HG03378 (cell line): ENCODE results near the gene PTPRD.
"Not testable (repeated sequence)": the region's sequence is repeated elsewhere in the genome, so short reads cannot be mapped to it uniquely, and the experiment has no call there.

Experiments
- ATAC-seq: cut with Tn5 transposase; IDR thresholded peaks from one replicate; pipeline ENCODE4 v1.9.1; 2021; ENCODE audit warnings: mild to moderate bottlenecking, moderate library complexity; ENCODE audit not compliant: unreplicated experiment

Gene PTPRD

DNA sequence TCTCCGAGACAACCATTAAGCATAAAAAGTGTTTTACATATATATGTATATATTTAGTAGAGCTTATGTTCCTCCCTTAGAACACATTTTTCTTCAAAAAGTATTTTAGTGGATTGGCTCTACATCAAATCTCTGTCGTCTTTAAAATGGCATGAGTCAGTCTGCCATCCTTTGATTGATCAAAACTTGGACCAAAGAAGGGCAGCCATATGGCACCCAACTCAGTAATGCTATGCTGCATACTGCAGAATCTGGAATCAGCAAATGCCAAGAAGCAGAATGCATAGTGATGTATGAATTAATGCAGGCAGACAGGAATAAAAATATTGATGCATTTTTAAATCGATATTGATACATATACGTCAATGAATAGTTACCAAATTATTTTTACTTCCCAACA, 1074.4 kb downstream of the PTPRD start:
- no peak for ATAC-seq

DNA sequence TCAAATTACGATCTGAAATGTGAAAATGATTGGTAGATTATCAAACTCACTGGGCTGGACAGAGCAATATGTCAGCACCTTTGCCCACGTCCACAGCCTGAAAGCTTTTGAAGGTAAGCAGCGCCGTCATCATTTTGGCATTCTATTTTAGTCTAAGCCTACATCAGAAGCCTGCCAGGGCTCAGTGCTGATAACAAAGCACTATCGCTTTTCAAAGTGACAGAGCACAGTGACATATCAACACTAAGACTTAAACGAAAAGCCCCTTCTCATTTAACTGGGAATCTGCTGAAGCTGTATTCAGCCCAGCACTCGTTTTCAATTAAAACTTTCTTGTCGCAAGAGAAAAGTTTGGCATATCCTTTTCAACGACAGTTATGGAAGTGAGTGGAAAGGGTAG, 1076.3 kb downstream of the PTPRD start:
- no peak for ATAC-seq

DNA sequence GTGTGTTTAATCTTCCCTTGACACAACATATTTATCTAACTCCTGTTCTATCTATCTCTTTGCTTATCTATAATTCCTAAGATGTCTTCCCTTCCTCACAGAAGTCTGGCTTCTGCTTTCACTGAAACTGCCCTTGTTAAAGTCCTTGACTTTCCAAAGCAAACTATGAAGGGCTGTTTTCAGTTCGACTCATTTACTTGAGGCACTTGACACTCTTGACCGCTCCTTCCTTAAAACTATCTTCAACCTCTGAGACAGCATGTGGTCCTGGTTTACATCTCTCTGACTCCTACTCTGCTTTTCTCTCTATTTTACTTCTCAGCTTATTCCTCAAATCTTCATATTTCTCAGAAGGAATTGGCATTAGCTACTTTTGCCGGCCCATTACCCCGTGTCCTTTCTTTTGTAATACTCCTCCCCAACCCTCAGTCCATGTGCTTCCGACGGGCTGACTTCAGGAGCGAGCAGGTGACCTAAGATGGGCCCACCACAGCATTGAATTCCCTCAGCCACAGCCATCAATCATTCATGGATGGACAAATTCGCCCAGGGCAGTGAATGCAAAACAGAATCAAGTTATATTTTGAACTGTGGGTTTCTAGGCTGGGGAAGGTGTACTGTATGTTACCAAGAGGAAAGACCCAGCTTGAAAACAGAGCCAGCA, 1089.2 kb downstream of the PTPRD start:
- ATAC-seq = no peak

GRCh38 chr9:9522406-9522805, 1090.4 kb downstream of the PTPRD start:
- ATAC-seq = no peak

DNA sequence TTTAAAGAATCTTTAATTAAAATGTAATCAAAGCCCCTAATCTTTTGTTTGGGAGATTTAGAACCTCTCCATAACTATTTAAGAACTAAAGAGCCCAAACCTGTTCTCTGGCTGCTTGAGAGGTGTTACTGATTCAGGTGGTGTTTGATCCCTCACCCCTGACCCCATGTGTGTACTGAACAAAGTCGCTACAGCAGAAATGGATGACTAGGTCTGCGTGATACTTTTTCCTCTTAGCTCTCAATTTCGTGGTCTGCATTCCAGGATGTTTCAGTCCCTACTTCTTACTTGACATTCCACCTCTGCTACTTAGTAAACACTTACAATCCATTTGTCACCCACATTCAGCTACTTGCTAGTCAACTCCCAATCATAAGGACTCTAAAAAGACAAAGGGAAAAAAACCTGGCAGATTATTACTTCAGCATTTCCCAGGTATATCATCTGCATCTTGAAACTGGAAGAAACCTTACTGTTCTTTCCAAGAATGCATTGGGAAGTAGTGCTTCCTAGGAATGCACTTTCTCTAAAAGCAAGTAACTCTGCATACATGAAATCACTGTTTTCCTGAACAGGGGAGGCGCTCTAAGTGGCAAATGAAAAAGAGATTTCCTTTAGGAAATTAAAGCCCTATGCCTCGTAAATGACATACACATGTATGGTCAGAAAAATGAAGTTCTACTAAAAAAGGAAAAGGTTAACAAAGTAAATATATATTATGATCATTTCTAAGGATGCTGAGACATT, 1091.6 kb downstream of the PTPRD start:
- no peak for ATAC-seq

DNA sequence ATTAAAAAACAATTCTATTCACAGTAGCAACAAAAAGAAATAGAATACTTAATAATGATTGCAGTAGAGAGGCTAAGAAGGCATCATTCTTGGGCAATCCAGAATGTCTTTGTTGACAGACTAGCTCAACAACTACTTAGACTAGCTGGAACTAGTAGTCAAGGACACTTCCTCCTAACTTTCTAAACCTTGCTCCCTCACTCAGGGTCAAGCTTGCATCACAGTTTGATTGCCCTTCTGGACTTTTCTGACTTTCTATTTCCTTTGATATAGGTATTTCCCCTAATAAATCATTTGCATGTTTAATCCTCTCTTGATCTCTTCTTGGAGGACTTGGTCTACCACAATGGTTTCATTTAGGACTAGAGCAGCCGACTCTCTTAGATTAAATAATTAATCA, 1107.9 kb downstream of the PTPRD start:
- ATAC-seq = no peak

DNA sequence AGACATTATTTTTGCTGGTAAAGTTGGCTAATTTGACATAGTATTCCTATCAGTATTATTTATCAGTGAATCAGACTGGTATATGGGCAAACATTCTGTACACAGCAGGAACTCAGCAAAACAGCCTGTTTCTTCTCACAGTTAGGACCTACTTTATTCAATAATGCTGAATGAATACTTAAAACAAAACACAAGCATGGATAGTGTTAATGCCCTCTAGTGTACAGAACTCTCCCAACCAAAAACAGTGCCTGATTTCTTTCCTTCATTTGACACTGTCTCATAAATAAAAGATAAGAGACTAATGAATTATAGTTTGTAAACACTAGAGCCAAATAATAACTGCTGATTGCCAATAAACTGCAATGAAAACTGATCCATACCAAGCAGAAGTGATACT, 1113.3 kb downstream of the PTPRD start:
- ATAC-seq = no peak

DNA sequence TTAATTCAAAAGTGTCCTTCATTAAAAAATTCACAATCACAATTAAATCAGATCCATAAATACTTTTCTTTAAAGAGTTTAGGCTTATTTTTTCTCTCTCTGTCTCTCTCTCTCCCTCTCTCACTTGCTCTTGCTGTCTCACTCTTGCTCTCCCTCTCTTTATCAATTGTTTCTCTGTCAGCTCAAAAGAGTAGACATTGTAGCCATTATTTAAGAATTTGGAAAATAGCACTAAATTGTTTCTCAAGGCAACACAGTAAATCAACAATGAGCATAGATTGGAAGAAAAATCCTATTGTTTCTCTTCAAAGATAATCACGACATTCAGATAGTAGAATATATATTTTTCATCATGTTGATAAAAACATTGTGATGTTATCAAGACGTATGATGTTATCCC, 1114.0 kb downstream of the PTPRD start:
- ATAC-seq = no peak

GRCh38 chr9:9498128-9498527, 1114.7 kb downstream of the PTPRD start:
- no peak for ATAC-seq

GRCh38 chr9:9494336-9494735, 1118.5 kb downstream of the PTPRD start:
- ATAC-seq = no peak

DNA sequence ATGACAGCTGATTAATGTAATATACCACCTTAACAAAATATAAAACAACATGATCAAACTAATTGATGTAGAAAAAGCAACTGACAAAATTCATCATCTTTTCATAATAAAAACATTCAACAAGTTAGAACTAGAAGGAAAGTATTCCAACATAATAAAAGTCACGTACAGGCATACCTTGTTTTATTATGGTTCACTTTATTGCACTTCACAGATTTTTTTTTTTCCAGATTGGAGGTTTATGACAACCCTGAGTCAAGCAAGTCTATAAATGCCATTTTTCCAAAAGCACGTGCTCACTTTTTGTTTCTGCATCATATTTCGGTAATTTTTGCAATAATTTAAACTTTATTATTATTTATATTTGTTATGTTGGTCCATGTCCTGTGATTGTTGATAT, 1120.3 kb downstream of the PTPRD start:
- ATAC-seq = no peak

GRCh38 chr9:9489183-9489582, 1123.6 kb downstream of the PTPRD start:
- ATAC-seq = no peak

DNA sequence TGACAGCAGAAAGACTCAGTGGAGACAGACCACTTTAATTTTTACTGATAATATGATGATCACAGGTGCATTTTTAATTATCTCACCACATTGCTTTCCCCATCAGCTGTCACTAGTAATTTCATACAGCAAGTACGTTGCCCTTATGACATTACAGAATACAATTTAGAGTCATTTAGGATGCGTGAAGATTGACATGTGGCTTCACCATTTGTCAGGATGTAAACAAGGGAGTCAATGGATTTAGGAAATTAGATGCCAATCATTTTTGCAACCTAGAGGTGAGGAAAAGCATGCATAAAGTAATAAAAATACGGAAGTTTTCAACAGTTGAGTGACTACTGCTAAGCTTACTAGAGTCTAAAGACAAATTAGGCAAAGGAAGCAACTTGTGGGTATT, 1129.6 kb downstream of the PTPRD start:
- no peak for ATAC-seq

DNA sequence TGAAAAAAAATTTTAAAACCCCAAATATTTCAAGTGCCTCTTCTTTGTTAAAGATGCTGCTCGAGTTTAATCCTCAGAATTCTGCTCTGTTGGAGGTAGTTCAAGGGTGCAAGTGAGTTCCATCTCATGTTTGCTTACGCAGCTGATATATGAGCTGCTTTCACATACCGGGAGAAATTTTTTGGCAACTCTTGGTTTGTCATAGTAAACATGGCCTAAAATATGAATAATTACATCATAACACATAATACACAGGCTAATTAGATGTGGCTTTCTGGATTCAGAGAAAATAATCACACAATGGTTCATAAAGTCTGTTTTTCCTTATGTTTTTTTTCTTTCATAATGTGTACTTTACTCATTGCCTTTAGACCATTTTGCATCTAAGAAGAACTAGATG, 1134.1 kb downstream of the PTPRD start:
- ATAC-seq = no peak

GRCh38 chr9:9469271-9469670, 1143.5 kb downstream of the PTPRD start:
- ATAC-seq = no peak

GRCh38 chr9:9441874-9442273, 1170.9 kb downstream of the PTPRD start:
- not testable (repeated sequence) for ATAC-seq

GRCh38 chr9:9437641-9438040, 1175.2 kb downstream of the PTPRD start:
- no peak for ATAC-seq

GRCh38 chr9:9426454-9426853, 1186.3 kb downstream of the PTPRD start:
- ATAC-seq = not testable (repeated sequence)

DNA sequence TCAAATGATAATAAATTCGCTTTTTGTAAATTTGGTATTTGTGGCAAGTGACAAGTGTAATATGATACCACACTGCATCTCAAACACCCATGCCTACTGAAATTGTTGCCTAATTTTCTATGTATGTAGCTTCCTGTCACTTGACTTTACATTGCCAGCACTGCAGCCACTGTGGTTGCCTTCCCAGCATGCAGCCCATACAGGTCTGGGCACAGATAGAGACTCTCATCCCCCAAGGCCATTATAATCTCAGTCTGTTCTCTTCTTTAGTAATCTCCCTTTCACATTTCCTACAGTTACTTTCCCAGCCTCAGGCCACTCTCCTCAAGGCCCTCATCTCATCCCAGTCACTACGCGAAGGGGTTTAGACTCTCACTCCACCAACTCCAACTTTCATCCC, 1200.6 kb downstream of the PTPRD start:
- ATAC-seq = no peak

DNA sequence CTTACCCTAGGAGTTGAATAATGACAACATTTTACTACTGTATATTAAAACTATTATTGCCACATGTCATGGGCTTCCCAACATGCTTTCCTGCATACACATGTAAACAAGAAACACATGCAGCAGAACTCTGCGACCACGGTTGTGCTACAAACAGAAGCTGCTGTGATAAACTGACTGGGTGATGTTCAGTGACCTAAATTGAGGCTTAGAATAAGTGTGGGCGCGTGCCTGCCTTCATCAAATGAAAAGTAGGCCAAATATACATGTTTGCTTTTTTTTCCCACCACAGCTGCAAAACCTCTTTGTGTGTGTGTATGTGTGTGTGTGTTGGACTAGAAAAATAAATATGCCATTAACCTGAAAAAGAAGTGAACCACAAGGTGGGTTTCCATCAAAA, 1202.1 kb downstream of the PTPRD start:
- no peak for ATAC-seq

DNA sequence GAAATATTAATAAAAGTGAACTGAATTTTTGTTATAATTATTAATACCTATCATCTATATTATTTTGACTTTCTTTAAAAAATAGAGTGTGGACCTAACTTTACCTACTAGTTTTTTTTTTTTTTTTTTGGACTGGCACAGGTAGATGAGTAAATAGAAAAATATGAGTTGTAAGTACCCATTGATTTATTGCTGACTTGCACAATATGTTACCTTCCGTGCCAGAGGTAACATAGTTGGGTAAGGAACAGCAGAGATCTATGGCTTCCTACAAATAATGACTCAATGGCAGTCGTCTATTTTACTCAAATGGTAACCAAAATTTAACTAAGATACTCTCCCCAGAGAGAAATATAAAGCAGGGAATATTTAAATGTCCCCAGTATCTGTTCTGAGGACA, 1212.8 kb downstream of the PTPRD start:
- ATAC-seq = no peak

DNA sequence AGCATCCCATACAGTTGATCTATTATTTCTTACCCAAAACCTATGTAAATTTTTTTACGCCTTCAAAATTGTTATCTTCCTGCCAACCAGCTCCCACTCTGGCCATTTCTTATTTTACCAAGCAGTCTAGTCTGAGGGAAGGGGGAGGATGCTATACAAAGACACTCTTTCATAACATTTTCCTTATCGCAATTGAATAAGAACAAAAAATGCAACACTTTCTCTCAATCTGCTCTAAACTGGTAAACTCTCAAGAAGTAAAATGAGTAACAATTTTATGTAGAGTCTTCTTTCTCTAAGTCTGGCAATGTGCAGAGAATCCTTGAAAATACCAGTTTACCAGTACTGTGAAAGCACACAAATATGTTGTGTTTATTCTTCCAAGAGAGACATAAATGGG, 1216.3 kb downstream of the PTPRD start:
- ATAC-seq = no peak

- ATAC-seq = no peak
Observed at GRCh38 chr9:9395539-9395938, 1217.3 kb downstream of the PTPRD start.
